ENCODE measurements around the gene SIPA1L2.

Gene SIPA1L2

DNA sequence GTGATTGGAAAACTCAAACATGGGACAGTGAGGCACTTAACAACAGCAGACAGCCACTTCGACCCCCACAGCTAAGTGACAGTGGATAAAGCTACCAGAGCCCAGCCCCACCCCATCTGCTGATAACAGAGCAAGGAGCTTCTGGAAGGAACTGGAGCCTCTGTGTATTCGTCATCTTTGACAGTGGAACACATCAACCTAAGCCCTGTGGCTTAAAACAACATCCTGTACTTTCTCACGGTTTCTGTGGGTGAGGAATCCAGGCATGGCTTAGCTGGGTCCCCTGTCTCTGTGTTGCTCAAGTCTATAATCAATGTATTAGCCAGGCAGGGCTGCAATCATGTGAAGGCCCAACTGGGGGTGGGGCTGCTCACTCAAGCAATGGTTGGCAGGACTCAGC is 18.4 kb upstream of the SIPA1L2 start:
- no peak for DNase-seq (ENCODE audit: low read depth)

DNA sequence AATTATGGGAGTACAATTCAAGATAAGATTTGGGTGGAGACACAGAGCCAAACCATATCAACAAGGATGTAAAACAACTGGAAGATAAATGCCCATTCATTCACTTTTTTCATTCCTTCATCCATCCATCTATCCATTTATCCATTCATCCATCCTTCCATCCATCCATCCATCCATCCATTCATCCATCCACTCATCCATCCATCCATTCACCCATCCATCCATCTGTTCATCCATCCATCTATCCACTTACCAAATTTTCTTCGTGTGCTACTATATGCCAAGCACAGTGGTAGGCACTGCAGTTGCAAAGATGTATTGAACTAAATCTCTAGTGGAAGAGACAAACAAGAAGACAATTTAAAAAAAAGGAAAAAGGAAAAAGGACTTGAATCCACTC is 14.3 kb upstream of the SIPA1L2 start:
- no peak for DNase-seq (ENCODE audit: low read depth)

DNA sequence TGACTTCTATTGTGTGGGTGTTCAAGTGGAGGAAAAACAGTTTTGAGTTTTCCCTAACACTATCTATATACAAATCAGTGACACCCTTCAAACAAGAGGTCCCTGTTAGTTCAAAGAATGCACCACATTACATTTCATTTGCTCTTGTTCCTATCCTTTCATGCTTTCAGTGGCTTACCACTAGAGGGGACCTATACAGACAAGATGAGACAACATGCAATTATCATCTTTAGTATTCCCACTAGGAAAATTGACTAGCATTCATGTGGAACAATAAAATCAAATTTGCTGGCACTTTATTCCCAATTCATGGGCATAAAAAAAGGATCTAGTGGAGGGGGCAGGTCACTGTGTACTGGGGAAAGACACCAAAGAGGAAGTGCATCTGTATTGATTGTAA is 13.3 kb upstream of the SIPA1L2 start:
- no peak for DNase-seq (ENCODE audit: low read depth)

DNA sequence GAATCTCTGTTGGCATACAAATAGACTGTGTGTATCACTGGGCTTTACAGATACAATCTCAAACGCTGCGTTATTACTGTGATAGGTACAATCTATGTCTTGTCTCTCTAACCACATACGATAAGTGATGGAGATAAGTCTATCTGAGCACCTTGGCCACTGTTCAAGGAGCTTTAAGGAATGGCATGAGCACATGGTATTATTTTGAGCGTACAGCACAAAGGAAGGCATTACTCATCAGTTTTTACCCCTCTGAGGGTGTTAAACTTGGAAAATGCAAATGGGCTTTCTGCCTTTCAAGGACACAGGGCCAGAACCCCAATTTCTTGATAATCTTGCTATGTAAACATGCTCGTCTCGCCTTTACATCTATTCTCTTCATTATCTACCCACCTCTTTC is 11.6 kb upstream of the SIPA1L2 start:
- DNase-seq (ENCODE audit: low read depth), result no peak

DNA sequence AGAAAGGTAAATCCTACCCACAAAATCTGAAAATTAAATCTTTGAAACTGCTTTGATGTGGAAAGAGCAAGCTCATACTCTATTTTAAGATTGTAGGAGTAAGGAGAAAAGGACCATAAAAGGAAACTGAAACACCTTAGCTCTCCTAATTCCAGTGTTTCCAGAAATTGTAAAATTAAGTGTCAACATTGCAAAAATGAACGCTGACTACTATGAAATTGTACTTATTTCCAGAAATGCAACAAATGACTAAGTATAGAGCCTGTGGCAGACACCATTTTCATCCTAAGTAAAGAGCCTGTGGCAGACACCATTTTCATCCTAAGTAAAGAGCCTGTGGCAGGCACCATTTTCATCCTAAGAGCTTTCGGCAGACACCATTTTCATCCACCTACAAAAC is 6.9 kb upstream of the SIPA1L2 start:
- no peak for DNase-seq (ENCODE audit: low read depth)

DNA sequence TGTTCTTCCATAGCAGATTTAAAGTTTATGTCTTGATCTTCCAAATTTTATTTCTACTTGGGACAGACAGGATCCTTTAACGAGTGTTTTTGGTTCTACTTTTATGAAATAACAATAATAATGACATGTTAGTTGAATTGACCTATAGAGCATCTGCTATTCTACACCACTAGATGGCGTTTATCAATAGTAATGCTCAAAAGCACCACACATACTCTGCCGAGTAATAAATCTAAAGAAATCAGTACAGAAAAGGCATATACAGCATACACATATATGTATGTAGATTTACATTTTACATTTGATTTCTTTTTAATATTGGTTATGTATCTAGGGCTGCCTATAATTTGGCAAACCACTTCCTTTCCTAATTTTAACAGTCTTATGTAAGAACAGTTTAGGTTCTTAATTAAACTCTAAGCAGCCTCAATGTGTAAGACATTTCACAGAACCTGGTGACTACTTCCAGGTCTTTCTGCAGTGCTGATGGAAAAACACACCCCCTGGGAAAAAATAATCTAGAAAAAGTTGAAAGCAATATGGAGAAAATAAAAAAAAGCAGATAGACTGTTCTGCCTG is 5.9 kb upstream of the SIPA1L2 start:
- DNase-seq (ENCODE audit: low read depth), result no peak

DNA sequence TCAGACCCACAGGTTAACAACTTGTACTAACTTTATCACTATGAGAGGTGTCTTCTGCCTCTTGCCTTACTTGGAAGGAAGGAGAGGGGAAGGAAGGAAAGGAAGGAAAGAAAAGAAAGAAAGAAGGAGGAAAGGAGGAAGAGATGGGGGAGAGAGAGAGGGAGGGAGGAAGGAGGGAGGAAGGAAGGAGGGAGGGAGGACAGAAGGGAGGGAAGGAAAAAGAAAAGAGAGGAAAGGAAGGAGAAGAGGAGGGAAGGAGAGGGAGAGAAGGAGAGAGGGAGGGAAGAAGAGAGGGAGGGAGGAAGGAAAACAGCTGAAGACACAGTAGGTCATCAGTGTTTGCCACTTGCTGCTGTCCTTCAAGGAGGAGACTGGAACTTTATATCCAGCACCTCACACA is 5.3 kb upstream of the SIPA1L2 start:
- no peak for DNase-seq (ENCODE audit: low read depth)

DNA sequence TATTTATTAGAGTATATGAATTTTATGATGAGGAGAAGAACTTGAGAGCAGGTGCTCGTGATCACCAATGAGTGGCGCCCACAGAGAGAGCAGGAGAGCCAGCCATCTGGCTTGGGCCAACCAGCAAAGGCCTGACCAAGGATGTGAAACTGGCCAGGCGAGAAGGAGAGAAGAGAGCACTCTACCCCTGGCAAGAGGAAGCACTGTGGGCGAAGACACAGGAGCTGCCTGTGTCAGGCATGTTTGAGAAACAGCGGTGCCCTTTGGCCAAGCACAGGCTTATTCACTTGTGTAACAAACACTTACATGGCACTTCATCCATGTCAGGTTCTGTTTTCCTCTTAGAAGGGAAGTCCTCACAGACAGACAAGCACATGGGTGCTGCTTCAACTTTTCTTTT is 4.2 kb upstream of the SIPA1L2 start:
- DNase-seq (ENCODE audit: low read depth), result no peak

DNA sequence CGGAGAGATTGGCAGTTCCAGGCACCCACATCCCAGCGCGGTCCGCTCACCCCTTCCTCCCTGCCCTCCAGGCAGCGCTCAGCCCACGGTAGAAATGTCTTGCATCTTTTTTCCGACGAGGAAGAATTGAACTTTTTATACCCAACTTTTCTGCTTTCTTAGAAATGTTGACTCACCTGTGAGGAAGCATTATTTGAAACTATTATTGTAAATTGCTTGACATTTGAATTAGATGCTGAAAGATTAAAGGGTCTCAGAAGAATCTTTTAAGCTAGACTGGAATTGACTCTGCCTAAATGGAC is 912 bp upstream of the SIPA1L2 start:
- DNase-seq (ENCODE audit: low read depth), result no peak

DNA sequence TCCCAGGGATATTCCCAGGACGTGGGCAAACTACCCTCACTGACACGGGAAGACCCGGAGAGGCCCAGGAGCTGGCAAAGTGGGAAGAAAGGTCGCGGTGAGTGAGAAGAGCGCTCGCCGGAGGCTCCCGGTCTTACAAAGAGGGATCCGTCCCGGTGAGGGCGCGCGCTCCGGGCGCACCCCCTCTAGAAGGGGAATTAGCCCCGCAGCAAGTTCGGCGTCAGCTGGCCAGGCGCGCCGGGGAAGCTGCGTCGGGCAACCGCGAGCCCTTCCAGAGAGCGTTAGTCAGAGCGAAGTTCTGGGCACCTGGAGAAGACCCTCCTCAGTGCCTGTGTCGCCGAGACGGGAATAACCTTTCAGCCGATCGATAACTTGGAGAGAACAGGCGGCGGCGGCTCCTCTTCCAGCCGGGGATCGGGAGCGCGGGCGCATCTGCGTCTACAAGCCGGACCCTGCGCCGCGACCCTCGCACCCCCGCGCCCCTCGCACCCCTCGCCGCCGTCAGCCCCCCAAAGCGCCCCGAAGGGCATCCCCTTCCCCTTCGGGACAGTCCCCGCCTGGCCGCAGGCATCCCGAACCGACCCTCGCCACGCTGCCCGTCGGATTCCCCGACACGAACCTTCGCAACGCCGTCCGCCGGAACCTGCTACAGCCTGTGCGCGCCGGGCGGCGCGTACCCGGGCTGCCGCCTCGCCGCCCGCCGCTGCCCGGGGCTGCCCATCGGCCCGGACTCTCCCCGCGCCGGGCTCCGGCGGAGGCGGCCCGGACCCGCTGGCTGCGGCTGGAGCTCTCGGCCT is 485 bp downstream of the SIPA1L2 start:
- no peak for DNase-seq (ENCODE audit: low read depth)

DNA sequence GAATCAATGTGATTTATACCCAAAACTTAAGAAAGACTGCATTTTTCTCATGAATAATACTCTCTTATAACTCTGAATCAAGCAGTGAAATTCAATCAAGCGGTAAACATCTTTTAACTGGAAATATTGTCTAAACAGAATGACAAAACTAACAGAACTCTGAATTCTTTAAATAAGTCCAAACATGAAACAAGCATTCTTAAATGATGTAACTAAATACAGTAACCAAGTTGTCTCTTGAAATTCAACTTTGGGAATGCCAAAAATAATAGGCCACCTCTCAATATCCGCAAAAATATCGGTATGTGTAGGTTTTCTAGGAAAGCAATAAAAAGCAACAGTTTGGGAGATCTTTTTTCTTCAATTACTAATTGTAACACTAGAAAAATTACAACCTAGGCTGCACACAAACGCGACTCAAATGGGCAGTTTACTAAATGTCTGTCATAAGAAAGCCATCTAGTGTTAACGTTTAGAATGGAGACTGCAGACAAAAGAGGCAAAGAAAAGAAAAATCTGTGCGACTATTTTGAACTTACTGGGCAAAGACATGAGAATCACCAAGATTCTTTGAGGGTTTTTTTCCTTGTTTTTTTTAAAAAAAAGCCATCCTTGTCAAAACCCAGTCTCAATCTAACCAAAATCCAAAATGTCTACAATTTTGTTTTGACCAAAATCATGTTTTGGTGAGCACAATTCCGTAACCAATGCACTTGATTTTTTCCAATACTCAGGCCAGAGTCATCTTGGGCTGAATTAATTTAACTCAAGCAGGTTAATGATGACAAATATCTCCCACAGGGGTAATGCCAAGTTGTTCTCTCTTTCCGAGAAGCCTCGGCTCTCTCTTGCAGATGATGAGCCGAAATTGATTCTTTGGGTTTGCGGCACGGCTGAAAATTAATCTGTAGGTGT is 1.3 kb downstream of the SIPA1L2 start:
- DNase-seq (ENCODE audit: low read depth), result no peak

DNA sequence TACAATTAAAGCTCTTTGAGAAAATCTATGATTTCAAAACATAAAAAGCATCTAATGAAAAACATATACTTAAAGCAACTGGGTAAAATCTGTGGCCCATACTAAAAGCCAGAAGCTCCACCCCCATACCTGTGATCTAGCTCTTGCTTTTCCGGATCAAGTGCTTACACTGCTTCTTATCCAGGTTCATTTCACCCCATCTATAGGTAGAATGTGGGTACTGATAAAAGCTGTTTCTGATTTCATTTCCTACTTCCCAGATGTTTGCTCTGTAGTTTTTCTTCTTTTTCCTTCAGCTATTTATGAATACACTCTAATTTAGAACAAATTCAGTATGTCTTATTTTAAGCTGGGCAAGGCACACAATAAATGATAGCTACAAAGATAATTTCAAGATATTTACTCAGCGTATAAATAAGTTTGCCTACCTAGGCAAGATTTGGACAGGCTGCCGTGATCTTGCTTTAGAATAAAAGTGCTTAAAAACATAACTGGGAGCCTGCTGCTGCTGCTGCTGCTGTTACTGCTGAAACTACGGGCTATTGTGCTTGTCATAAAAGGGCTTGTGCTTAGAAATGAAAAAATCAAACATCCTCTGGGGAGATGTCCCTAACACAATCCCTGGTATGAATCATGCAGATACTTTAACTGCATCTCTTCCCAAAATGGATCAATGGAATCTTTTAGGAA is 2.1 kb downstream of the SIPA1L2 start:
- no peak for DNase-seq (ENCODE audit: low read depth)

DNA sequence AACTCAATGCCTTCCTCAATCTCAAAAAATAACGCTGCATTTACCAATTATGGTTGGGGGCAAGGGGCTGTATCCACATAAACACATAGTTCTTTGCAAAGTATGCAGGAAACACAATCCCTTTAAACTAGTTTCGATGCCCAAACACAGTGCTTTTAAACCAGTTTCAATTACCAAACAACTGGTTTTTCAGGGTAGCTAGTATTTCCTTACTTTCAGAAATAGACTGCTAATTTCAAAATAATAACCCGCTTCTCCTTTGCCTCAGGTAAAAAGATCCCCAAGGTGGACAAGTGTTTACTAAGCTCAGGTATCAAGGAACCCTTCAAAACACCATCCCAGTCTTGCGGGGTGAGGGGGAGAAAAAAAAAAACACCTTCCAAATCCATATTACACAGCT is 2.8 kb downstream of the SIPA1L2 start:
- no peak for DNase-seq (ENCODE audit: low read depth)

DNA sequence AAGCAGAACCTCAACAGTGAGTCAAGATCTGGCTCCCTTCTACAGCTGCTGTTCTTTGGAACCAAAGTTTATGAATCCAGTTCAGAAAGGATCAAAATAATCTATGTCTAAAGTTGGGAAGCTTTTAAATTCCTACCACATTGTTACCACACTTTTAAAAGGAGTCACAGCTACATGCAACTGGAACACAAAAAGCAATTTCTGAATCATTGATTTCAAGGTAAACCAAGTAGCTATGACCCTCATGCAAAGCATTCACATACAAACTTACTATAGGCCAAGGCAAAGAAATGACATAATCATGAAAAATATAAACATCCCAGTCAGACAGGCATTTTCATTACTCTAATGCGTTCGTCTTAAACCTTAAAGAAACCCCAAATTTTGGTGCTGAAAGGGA is 3.5 kb downstream of the SIPA1L2 start:
- no peak for DNase-seq (ENCODE audit: low read depth)

DNA sequence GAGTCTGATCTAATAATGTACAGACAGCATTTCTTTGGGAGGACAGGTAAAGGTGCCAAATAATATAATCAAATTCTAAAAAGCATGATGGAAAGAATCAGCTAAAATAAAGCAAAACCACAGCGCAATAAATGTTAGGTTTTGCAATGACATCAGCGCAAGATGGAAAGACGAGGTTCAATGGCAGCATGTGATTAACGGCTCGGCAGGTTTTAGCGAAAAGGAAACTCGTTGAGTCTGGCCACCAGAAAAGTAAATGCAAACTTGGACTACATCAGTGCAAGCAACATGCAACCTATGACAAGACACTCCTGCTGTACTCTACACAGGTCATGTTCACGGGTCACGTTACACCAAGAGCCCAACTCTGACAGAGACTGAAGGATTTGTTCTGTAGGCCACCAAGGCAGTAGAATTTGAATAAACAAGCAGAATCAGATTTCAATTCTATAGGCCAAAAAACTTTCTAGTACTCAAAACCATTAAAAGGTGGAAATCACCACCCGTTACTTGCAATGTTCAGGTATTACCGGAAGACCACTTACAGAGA is 4.5 kb downstream of the SIPA1L2 start:
- DNase-seq (ENCODE audit: low read depth), result no peak

DNA sequence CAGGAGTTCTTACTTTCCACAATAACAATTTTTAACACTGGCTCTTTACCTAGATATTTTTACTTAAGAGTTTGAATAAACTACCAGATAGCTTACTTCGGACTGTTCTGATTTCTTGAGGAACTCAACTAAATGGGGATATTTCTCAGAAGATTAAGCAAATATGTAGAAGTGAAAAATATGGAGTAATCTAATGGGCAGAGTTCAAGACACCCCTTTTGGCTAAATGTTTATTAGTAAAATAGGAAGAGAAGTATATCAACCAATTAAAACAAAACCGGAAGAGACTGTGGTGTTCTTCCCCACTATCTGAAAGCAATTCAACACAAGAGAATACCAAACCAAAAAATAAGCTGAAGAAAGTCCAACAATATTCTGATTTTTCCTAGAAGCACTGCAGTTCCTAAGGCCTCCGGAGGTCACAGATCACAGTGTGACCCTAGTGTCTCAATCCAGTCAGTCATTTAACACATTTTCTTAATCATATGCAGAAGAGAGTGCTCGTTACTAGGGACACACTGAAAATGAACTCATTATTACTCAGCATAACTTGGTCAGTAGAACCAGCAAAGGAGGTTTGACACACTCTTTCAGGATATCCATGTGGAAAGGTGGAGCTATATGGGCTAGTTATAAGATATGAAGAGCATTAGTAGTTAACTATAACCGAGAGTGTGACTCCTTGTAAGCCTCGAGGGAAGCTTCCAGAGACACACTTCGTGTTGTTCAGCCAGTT is 5.2 kb downstream of the SIPA1L2 start:
- DNase-seq (ENCODE audit: low read depth), result no peak

DNA sequence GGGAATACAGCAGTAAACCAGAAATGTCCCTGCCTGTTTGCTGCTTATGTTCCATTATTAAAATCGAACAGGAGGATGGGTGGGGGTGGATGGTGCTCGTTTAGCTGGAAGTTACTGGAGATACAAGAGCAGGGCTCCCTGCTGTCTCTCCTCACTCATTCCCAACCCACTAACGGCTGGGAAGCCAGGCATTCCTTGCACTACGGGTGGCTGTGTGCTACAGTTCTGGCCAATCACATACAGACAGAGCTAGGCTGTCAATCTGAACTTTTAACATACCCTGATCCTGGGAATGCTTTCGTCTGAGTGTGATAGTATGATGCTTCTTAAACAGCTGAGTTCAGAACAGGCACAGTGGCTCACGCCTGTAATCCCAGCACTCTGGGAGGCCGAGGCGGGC is 7.0 kb downstream of the SIPA1L2 start:
- DNase-seq (ENCODE audit: low read depth), result no peak

DNA sequence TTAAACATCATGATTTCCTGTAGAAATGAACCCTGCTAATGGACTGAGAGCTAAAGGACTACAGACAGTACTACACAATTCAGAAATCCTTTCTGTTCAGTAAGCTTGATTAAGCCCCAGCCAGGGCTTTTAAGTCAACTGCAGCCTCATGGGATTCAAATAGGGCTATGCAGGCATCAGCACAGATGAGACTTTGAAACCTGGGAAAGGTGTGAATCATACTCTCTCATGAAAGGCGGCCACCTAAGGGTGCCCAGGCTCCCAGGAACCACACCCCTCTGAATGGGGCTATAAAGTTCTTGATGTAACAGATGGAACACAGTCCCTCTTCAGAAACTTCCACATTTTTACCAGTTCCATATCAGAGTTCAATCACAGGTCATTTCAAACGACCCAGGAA is 7.6 kb downstream of the SIPA1L2 start:
- DNase-seq (ENCODE audit: low read depth), result no peak

DNA sequence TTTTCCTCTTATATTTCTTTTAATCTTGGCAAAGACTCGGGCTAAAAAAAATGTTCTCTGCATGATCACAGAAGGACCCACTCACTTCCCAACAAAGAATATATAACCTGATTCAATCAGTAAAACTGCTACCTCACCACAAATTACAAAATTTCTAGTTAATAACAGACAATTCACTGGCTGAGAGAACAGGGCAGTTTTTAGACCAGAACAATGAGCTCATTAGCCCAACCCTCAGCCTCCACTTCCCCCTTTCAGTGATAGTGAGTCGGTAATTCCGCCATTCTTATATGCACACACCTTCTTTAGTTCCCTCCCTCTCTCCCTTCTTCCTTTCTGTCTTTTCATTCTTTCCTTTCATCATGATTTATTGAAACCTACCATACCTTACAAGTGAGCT is 8.9 kb downstream of the SIPA1L2 start:
- no peak for DNase-seq (ENCODE audit: low read depth)

DNA sequence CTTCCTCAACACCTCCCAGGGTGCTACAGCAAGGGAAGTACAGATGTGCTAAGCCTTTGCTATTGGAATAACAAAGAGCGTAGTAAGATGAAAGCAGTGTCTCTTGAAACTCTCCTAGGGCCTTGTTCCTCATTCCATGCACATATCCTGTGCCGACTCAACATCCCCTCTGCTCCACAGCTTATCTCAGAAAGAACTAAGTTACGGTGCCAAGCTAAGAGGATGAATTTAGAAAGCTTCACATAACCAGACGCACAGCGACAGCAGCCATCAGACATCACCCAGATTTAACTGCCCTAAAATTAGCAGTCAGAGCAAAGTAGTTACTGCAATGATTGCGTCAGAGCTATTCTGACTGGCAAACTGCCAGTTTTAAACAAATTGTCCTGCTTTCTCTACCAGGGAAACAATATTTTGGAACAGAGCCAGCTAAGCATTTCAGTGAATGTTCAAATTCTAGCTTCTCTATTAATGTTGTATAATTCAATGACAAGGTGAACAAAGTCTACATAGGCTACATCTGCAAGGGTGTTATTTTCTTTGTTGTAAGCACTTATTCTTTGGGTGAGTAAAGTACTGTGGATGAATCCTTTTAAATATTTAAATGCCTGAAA is 9.5 kb downstream of the SIPA1L2 start:
- no peak for DNase-seq (ENCODE audit: low read depth)

DNA sequence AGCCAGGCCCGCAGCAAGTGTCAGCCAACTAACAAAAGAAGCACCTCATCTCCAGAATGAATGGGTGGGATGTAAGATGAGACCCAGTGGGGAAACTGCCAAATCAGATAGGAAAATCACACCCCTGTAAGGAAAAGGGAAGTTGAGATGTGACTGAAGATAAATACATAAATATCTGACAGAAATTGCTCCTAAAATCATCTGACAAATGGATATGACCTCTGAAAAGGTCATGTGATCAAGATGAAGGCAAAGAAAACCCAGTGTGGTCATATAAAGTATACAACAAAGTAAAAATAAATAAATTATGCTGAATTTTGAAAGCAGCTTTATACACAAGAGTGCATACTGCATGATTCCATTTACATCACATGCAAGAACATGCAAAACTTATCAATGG is 12.7 kb downstream of the SIPA1L2 start:
- DNase-seq (ENCODE audit: low read depth), result no peak

Measured in stimulated activated CD8-positive, alpha-beta memory T cell treated with anti-CD3 and anti-CD28 coated beads, Interleukin-4, amount 100 ng/mL, for 24 hours (primary cell).